ENCODE data around the gene ABHD15. TPM values are rescaled to one million over a fixed set of nuclear protein-coding genes. Genes with fewer than 3 reads are reported as not detected.

ABHD15 gene
- polyA plus RNA-seq, 3 donors: 3.1 to 4.6 (median 3.6) TPM

GRCh38 chr17:29518359-29518758 is 48.5 kb downstream of the ABHD15 start:
- Histone ChIP-seq H3K4me3 (replicated peaks in 1 of 3; ENCODE audit: low read depth in 2 of 3, low read length in 3 of 3) (no peak overlapping the region), H3K4me2 (replicated peaks; ENCODE audit: extremely low read depth, low read length, poor library complexity, severe bottlenecking) (no peak overlapping the region), H3K9me3 (replicated peaks in 1 of 2; ENCODE audit: control insufficient read depth in 1 of 2, insufficient read depth in 1 of 2, low read length in 2 of 2) (no peaks in the 10 kb centered on the region), H3K9ac (ENCODE audit: insufficient read depth, low read length, poor library complexity, severe bottlenecking) (no peak overlapping the region), H3K79me2 (ENCODE audit: insufficient read depth, low read length) (no peaks in the 10 kb centered on the region), H2AFZ (ENCODE audit: insufficient read depth, low read depth, low read length, poor library complexity, severe bottlenecking) (no peak overlapping the region), H3K27ac (ENCODE audit: low read depth in 1 of 2, low read length in 2 of 2) (no peak overlapping the region), H3K36me3 (replicated peaks in 1 of 2; ENCODE audit: control insufficient read depth in 1 of 2, insufficient read depth in 2 of 2, low read length in 2 of 2) (peaks cover 83 to 95% of the 10 kb centered on the region in 2 donors), H3K4me1 (ENCODE audit: control insufficient read depth in 1 of 2, insufficient read depth in 2 of 2, low read length in 2 of 2) (no peaks in the 10 kb centered on the region), H3K27me3 (ENCODE audit: control insufficient read depth in 2 of 2, insufficient read depth in 2 of 2, low read length in 2 of 2) (no peaks in the 10 kb centered on the region), H4K20me1 (ENCODE audit: insufficient read depth, low read length) (peaks cover 27% of the 10 kb centered on the region)
- no peak for DNase-seq
- peaks cover 76 to 90% of the 10 kb centered on the region in 2 donors for H3K36me3 Mint-ChIP-seq
- H3K9me3 Mint-ChIP-seq: no peaks in the 10 kb centered on the region
- H3K4me1 Mint-ChIP-seq: no peaks in the 10 kb centered on the region
- no peak for TF ChIP-seq CTCF (IDR thresholded peaks at IDR 0.05)
- H3K4me3 Mint-ChIP-seq: no peak overlapping the region
- peak overlapping the region in 1 of 7 donors; percentile 30 for H3K27ac Mint-ChIP-seq
- intact Hi-C loops (cut with micrococcal nuclease): no loop called here
- WGBS (ENCODE audit: insufficient coverage): no CpG with 5 or more reads among the region's 1 CpG
- H3K27me3 Mint-ChIP-seq (ENCODE audit: low read depth in 3 of 3): no peaks in the 10 kb centered on the region

- Mint-ChIP-seq H3K4me3 (no peak overlapping the region), H3K27me3 (ENCODE audit: low read depth in 3 of 3) (no peaks in the 10 kb centered on the region), H3K27ac (peak overlapping the region in 1 of 7 donors; percentile 63), H3K4me1 (no peaks in the 10 kb centered on the region), H3K36me3 (peaks cover 63 to 87% of the 10 kb centered on the region in 2 donors), H3K9me3 (no peaks in the 10 kb centered on the region)
- no peak for TF ChIP-seq CTCF (IDR thresholded peaks at IDR 0.05)
- intact Hi-C loops (cut with micrococcal nuclease): no loop called here
- Histone ChIP-seq H4K20me1 (ENCODE audit: insufficient read depth, low read length) (peaks cover 17% of the 10 kb centered on the region), H3K4me1 (ENCODE audit: control insufficient read depth in 1 of 2, insufficient read depth in 2 of 2, low read length in 2 of 2) (no peaks in the 10 kb centered on the region), H3K4me2 (replicated peaks; ENCODE audit: extremely low read depth, low read length, poor library complexity, severe bottlenecking) (no peak overlapping the region), H3K79me2 (ENCODE audit: insufficient read depth, low read length) (no peaks in the 10 kb centered on the region), H2AFZ (ENCODE audit: insufficient read depth, low read depth, low read length, poor library complexity, severe bottlenecking) (no peak overlapping the region), H3K36me3 (replicated peaks in 1 of 2; ENCODE audit: control insufficient read depth in 1 of 2, insufficient read depth in 2 of 2, low read length in 2 of 2) (peaks cover 83 to 94% of the 10 kb centered on the region in 2 donors), H3K27ac (ENCODE audit: low read depth in 1 of 2, low read length in 2 of 2) (no peak overlapping the region), H3K9ac (ENCODE audit: insufficient read depth, low read length, poor library complexity, severe bottlenecking) (no peak overlapping the region), H3K27me3 (ENCODE audit: control insufficient read depth in 2 of 2, insufficient read depth in 2 of 2, low read length in 2 of 2) (no peaks in the 10 kb centered on the region), H3K4me3 (replicated peaks in 1 of 3; ENCODE audit: low read depth in 2 of 3, low read length in 3 of 3) (no peak overlapping the region), H3K9me3 (replicated peaks in 1 of 2; ENCODE audit: control insufficient read depth in 1 of 2, insufficient read depth in 1 of 2, low read length in 2 of 2) (no peaks in the 10 kb centered on the region)
- WGBS (ENCODE audit: insufficient coverage): no CpG with 5 or more reads among the region's 2 CpGs
- DNase-seq: no peak
Observed at GRCh38 chr17:29514792-29515191, 52.0 kb downstream of the ABHD15 start.
